Neural progenitor cell (in vitro differentiated cells): ENCODE data around the gene COPB1. TPM values are rescaled to one million over a fixed set of nuclear protein-coding genes. Genes with fewer than 3 reads are reported as not detected.
A peak's percentile ranks its signal among the peaks of the same experiment; 100 is the strongest.

ENCODE experiments used
- DNase-seq: peaks from one replicate; pipeline ENCODE4 v3.0.0-alpha.2; 2016; ENCODE audit warnings: low spot score
- H2AFZ ChIP-seq: fragments of 200-600 bp; sonication (generic); replicated peaks from 2 replicates; pipeline ENCODE4 v1.6.1; 2016; ENCODE audit warnings: antibody characterized with exemption
- H3F3A ChIP-seq: fragments of 200-600 bp; sonication (generic); 2 replicates; pipeline ENCODE4 v1.6.1; 2016; ENCODE audit warnings: antibody characterized with exemption, low read depth
- H3K27ac ChIP-seq: fragments of 200-600 bp; sonication (generic); 2 replicates; pipeline ENCODE4 v1.5.1; 2016; ENCODE audit warnings: mild to moderate bottlenecking
- H3K27me3 ChIP-seq: fragments of 200-600 bp; sonication (generic); 2 replicates; pipeline ENCODE4 v1.6.1; 2016; ENCODE audit warnings: mild to moderate bottlenecking, moderate library complexity
- H3K36me3 ChIP-seq: fragments of 200-600 bp; sonication (generic); 2 replicates; pipeline ENCODE4 v1.5.1; 2016
- H3K4me1 ChIP-seq: fragments of 200-600 bp; sonication (generic); 2 replicates; pipeline ENCODE4 v1.6.1; 2016; ENCODE audit warnings: mixed run types
- H3K4me2 ChIP-seq: fragments of 200-600 bp; sonication (generic); 2 replicates; pipeline ENCODE4 v1.6.1; 2016
- H3K4me3 ChIP-seq: fragments of 200-600 bp; sonication (generic); 2 replicates; pipeline ENCODE4 v1.5.1; 2016
- H3K79me2 ChIP-seq: fragments of 200-600 bp; sonication (generic); 2 replicates; pipeline ENCODE4 v1.6.1; 2016; ENCODE audit warnings: low read depth
- H3K9ac ChIP-seq: fragments of 200-600 bp; sonication (generic); 2 replicates; pipeline ENCODE4 v1.6.1; 2016
- H3K9me3 ChIP-seq: fragments of 200-600 bp; sonication (generic); 2 replicates; pipeline ENCODE4 v1.5.1; 2016; ENCODE audit warnings: low read depth
- H4K20me1 ChIP-seq: fragments of 200-600 bp; sonication (generic); 2 replicates; pipeline ENCODE4 v1.6.1; 2016; ENCODE audit warnings: low read depth
- H3K27ac Mint-ChIP-seq: 3 replicates; pipeline ENCODE4 v1.8.0; 2021; ENCODE audit warnings: mixed read lengths
- H3K27me3 Mint-ChIP-seq: 2 replicates; pipeline ENCODE4 v1.8.0; 2022; ENCODE audit warnings: low read depth, mild to moderate bottlenecking, inconsistent platforms, moderate library complexity, mixed read lengths; ENCODE audit not compliant: insufficient read depth
- H3K36me3 Mint-ChIP-seq: 3 replicates; pipeline ENCODE4 v1.8.0; 2021; ENCODE audit warnings: mixed read lengths
- H3K4me1 Mint-ChIP-seq: 3 replicates; pipeline ENCODE4 v1.8.0; 2021; ENCODE audit warnings: mixed read lengths
- H3K4me3 Mint-ChIP-seq: 3 replicates; pipeline ENCODE4 v1.8.0; 2021; ENCODE audit warnings: mild to moderate bottlenecking, moderate library complexity, mixed read lengths
- H3K9me3 Mint-ChIP-seq: 3 replicates; pipeline ENCODE4 v1.8.0; 2020; ENCODE audit warnings: mixed read lengths
- CTCF ChIP-seq: fragments of 200-600 bp; sonication (generic); IDR thresholded peaks from 2 replicates; pipeline ENCODE4 v1.5.1; 2017; ENCODE audit warnings: antibody characterized with exemption, mild to moderate bottlenecking
- EZH2 ChIP-seq: fragments of 200-600 bp; sonication (generic); IDR thresholded peaks from 2 replicates; pipeline ENCODE4 v1.6.1; 2017; ENCODE audit warnings: antibody characterized with exemption, mild to moderate bottlenecking, moderate library complexity
- EZH2phosphoT487 ChIP-seq: fragments of 200-600 bp; sonication (generic); IDR thresholded peaks from 2 replicates; pipeline ENCODE4 v1.6.1; 2017; ENCODE audit warnings: antibody characterized with exemption
- total RNA-seq: library from RNA; depleted of rRNA; stranded (reverse); fragments of >200 nt; gene quantifications from 2 replicates; pipeline ENCODE4 v1.2.3, GENCODE V29; 2015; ENCODE audit warnings: low replicate concordance

Gene COPB1
- total RNA-seq, 1 donor from 2014 or later = 212 TPM

- H3K9me3 ChIP-seq = no peaks in the 10 kb centered on the region
- no peaks in the 10 kb centered on the region for H3K79me2 ChIP-seq
- DNase-seq = peak; percentile 61
- no peaks in the 10 kb centered on the region for H3K9me3 Mint-ChIP-seq
- TF ChIP-seq CTCF (peak; percentile 65), EZH2 (no peak), EZH2phosphoT487 (no peak)
- H3K36me3 Mint-ChIP-seq = no peaks in the 10 kb centered on the region
- H3K4me3 ChIP-seq = no peak overlapping the region
- H3K27me3 ChIP-seq = no peaks in the 10 kb centered on the region
- peaks cover 2% of the 10 kb centered on the region for H3K27me3 Mint-ChIP-seq
- H3K4me1 Mint-ChIP-seq = peaks cover 8% of the 10 kb centered on the region
- H3K27ac ChIP-seq = no peak overlapping the region
- no peak overlapping the region for H3K4me3 Mint-ChIP-seq
- H3K36me3 ChIP-seq = no peaks in the 10 kb centered on the region
- no peak overlapping the region for H3K9ac ChIP-seq
- H3F3A ChIP-seq = peaks cover 21% of the 10 kb centered on the region
- H3K4me2 ChIP-seq = no peak overlapping the region
- H3K4me1 ChIP-seq = peaks cover 12% of the 10 kb centered on the region
- H2AFZ ChIP-seq = no peak overlapping the region
- H3K27ac Mint-ChIP-seq = no peak overlapping the region
- H4K20me1 ChIP-seq = no peaks in the 10 kb centered on the region
Observed at GRCh38 chr11:14418801-14419417, 80.7 kb downstream of the COPB1 start.

- H3K27me3 Mint-ChIP-seq = peaks cover 2% of the 10 kb centered on the region
- H3K36me3 Mint-ChIP-seq = no peaks in the 10 kb centered on the region
- Histone ChIP-seq H3K9ac (no peak overlapping the region), H3K79me2 (no peaks in the 10 kb centered on the region), H2AFZ (peak overlapping the region; percentile 73), H3K27me3 (no peaks in the 10 kb centered on the region), H3F3A (peaks cover 29% of the 10 kb centered on the region), H4K20me1 (no peaks in the 10 kb centered on the region), H3K4me3 (no peak overlapping the region), H3K36me3 (no peaks in the 10 kb centered on the region), H3K27ac (no peak overlapping the region), H3K4me1 (peaks cover 9% of the 10 kb centered on the region), H3K4me2 (no peak overlapping the region), H3K9me3 (no peaks in the 10 kb centered on the region)
- peaks cover 14% of the 10 kb centered on the region for H3K4me1 Mint-ChIP-seq
- no peak overlapping the region for H3K27ac Mint-ChIP-seq
- no peaks in the 10 kb centered on the region for H3K9me3 Mint-ChIP-seq
- no peak for DNase-seq
- TF ChIP-seq EZH2phosphoT487 (no peak), EZH2 (no peak), CTCF (no peak)
- no peak overlapping the region for H3K4me3 Mint-ChIP-seq
Observed at GRCh38 chr11:14417617-14418374, 81.8 kb downstream of the COPB1 start.

DNA sequence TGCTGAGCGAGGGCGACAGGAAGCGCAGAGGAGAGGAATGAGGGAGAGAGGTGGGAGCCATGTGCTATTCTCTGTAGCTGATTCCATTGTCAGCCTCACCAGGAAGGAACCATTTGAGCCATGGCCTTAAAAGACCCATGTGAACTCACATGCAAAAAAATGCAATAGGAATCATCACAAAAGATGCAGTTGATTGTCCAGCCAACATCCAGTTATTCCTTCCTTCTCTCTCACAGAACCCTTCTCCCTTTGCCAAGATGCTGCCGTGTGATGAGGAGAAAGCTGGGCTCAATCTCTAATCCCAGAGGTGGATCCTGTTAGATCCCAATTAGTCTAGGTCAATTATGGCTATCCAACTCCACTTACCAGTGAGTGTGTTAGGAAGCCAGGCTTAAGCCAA, 82.4 kb downstream of the COPB1 start:
- Mint-ChIP-seq H3K4me3 (no peak overlapping the region), H3K9me3 (no peaks in the 10 kb centered on the region), H3K4me1 (peaks cover 16% of the 10 kb centered on the region), H3K27ac (no peak overlapping the region), H3K27me3 (peaks cover 2% of the 10 kb centered on the region), H3K36me3 (no peaks in the 10 kb centered on the region)
- Histone ChIP-seq H3K9ac (no peak overlapping the region), H3K27me3 (no peaks in the 10 kb centered on the region), H2AFZ (peak overlapping the region; percentile 73), H3K36me3 (no peaks in the 10 kb centered on the region), H3K79me2 (no peaks in the 10 kb centered on the region), H3K9me3 (no peaks in the 10 kb centered on the region), H3K27ac (no peak overlapping the region), H3K4me2 (no peak overlapping the region), H3K4me3 (no peak overlapping the region), H3K4me1 (peaks cover 8% of the 10 kb centered on the region), H3F3A (peaks cover 30% of the 10 kb centered on the region), H4K20me1 (no peaks in the 10 kb centered on the region)
- TF ChIP-seq EZH2 (no peak), EZH2phosphoT487 (no peak), CTCF (no peak)
- DNase-seq = no peak
